GM18505 (cell line): ENCODE data around the gene SRGAP3.

Experiments
- ATAC-seq: cut with Tn5 transposase; IDR thresholded peaks from one replicate; pipeline ENCODE4 v1.9.1; 2021; ENCODE audit not compliant: unreplicated experiment
- POLR2A ChIP-seq: IDR thresholded peaks from 4 replicates; pipeline ENCODE4 v1.6.1; 2011; ENCODE audit warnings: borderline replicate concordance; ENCODE audit not compliant: insufficient read depth, insufficient read length; ENCODE audit errors: extremely low read depth

Gene SRGAP3

DNA sequence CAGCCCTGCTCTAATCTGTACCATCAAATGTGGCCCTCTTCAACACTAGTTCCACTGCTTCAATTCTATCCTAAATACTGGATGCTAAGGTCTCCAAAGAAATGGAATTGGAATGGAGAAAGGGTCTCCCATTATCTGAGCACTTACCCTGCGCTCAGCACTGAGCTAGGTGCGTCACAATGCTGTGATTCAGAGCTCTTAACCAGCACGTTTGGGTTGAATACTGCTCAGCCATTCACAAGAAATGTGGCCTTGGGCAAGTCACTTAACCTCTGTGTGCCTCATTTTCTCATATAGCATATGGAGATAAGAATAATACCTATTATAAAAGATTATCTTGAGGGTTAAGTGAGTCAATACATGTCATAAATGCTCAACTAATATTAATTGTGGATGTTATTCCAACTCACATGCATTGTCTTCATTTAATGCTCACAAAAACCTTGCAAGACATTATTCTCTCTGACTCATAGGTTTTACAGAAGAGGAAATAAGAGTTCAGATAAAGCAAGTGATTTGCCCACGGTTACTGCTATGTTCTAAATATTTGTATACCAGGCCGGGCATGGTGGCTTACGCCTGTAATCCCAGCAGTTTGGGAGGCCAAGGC lies 27.4 kb upstream of the SRGAP3 start:
- no peak for TF ChIP-seq POLR2A
- no peak for ATAC-seq

DNA sequence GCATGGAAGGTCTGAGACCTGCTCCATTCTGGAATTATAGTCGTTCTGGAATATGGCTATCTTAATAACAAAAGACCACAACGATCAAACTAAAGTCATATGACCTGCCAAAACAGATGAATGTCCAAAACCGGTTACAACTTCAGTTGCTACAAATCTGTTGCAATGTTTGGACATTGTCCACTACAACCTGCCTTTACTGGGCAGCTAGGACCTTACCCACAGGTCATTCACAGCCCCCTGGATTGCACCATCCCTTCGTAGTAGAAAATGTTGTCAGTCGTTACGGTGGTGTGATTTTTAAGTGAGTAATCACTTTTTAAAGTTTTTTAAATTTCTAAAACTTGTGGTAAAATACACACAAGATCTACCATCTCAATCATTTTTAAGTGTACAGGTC lies 22.5 kb upstream of the SRGAP3 start:
- no peak for ATAC-seq
- TF ChIP-seq POLR2A, result no peak

- ATAC-seq, result no peak
- no peak for TF ChIP-seq POLR2A
Observed at GRCh38 chr3:9270704-9271103, 21.3 kb upstream of the SRGAP3 start.

GRCh38 chr3:9266716-9267115 lies 17.3 kb upstream of the SRGAP3 start:
- no peak for ATAC-seq
- TF ChIP-seq POLR2A, result no peak

- no peak for TF ChIP-seq POLR2A
- no peak for ATAC-seq
Observed at GRCh38 chr3:9260305-9260704, 10.9 kb upstream of the SRGAP3 start.

DNA sequence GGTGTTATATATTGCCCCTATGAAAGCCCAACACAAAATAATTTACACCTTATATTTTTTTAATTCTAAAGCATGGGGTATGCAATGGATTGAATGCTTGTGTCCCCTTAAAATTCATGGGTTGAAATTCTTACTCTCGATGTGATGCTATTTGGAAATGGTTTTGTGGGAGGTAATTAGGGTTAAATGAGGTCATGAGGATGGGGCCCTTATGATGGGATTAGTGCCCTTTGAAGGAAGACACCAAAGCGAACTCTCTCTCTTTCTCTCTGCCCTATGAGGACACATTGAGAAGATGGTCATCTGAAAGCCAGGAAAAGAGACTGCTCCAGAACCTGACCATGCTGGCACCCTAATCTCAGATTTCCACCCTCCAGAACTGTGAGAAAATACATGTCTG lies 7.6 kb upstream of the SRGAP3 start:
- TF ChIP-seq POLR2A, result no peak
- no peak for ATAC-seq

DNA sequence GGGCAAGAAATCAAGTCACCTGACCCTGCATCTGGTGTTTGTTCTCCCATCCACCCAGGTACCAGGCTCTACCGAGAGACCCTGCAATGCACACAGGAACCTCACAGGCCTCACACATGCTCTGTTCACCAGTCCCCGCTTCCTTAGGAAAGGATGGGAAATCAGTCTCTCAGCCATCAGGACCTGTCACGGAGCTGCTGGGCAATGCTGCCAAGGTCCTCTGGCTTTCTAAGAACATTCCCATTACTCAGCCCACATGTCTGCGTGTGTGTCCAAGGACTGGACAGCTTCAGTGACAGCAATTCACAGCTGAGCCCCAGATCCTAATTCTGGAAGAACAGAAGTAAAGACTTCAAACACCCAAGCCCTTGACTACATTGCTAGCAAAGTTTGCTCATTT lies 6.5 kb upstream of the SRGAP3 start:
- TF ChIP-seq POLR2A, result no peak
- ATAC-seq, result no peak

- no peak for ATAC-seq
- no peak for TF ChIP-seq POLR2A
Observed at GRCh38 chr3:9254764-9255163, 5.3 kb upstream of the SRGAP3 start.

DNA sequence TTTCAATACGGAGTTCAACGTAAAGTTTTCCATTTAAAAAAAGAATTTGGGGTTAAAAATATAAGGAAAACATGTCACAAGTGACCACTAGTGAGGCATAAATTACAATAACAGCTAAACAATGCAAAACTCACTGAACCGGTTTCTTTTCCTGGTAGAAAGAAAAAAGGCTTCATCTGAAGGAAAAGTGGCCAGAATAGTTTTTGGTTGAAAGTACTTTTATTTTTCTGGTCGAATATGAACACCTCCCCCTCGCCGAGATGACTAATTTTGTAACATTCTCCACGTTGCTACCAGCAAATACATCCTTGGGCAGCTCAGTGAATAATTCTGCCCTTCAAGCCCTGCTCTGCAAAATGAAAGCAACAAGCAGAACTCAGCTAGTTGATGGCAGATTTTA lies 3.9 kb upstream of the SRGAP3 start:
- ATAC-seq, result no peak
- TF ChIP-seq POLR2A, result no peak

DNA sequence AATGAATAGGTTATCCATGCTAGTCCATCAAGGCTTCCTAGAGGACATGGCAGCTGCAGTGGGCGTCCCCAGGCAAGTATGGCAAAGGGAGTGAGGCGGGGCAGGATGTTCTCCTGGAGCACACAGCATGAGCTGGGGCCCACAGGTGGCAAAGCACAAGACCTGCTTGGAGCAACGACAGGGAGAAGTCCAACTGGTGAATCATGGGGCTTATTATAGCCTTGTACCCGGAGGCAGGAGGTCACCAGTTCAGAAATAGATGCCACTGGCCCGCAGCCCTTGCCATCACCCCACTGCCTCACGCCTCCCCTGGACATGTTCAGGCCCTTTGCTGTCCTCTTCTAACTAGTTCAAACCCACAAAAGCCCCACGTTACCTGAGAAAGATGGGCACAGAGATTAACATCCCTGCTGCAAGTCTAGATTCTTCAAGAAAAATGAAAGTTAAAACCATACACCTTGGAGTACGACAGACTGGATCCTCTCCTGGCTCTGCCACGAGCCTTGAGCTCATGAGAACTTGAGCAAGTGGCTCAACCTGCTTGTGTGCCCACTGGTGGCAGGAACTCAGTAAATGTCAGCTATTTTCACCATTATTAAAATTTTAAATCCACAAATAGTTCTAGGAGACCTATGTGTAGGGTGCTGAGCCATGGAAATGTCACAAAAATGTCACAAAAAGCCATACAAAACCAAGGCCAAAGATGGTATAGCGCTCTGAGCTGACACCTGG lies 1.8 kb upstream of the SRGAP3 start:
- no peak for ATAC-seq
- no peak for TF ChIP-seq POLR2A

- TF ChIP-seq POLR2A, result no peak
- no peak for ATAC-seq
Observed at GRCh38 chr3:9250236-9250635, 790 bp upstream of the SRGAP3 start.

DNA sequence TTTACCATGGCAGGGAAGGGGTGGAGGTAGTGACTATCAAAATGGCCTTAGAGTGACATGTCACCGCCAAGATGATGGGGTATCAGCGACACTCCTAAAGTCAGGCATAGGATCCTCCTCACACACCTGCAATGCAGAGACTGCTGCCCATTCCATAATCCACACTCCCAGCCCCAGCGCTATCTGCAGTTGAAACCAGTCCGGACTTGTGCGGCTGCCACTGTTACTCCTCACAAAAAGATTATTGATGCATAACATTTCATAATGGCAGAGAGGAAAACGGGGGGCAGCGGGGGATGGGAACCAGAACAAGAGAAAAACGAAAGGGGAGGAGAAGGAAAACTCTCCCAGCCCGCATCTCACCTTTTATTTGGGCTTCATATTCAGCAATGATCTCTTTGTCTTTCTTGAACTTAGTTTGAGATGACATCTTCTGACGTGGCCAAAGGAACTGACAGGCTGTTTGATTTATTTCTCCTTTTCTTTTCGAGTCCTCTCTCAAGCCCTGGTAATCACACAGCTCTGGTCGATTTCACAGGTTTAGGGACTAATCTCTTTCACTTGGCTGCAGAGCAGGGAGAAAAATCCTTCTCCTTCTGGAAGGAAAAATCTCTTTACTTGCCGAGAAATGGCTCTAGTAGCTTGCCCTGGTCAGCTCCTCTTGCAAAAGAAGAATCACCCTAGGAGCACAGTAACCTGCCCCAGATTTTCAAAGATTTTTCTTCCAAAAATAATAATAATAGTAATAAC lies 749 bp downstream of the SRGAP3 start:
- no peak for ATAC-seq
- TF ChIP-seq POLR2A, result no peak

DNA sequence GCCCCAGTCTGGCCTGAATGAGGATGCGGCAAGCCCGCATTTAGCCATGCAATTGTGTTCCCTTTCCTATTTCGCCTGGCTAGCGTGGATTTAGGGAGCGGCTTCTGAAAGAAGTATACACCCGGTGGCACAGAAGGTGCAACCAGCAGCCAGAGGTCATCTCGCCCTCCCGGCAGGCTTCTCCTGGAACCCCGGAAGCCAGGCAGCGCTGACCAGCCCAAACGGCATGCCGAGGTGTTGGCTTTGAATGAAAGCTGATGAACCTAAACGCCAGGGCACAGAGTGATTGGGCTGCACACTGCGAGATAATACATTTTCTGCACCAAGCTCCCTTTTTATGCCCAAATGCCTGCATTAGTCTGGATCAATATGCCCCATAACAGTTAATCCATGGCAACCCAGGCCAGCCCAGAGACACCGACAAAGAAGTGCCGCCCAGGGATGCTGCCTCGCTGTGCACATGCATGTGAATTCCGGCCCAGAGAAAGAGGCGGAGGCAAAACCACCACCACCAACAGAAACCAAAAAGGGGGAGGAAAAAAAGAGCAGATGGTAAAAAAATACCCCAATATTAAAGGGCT lies 1.4 kb downstream of the SRGAP3 start:
- no peak for TF ChIP-seq POLR2A
- no peak for ATAC-seq
